SU-DHL-6 (cell line): ENCODE data around the gene SNX27.

Experiments used
- EZH2phosphoT487 ChIP-seq: fragments of 200-600 bp; sonication (generic), shearing (Covaris generic); conservative IDR thresholded peaks from 2 replicates; pipeline ENCODE4 v1.6.1; 2018; ENCODE audit warnings: mild to moderate bottlenecking, antibody characterized with exemption, low read length, moderate library complexity, mixed read lengths
- TF ChIP-seq, protein P1 (sequence below): fragments of 200-600 bp; sonication (generic); IDR thresholded peaks from one replicate; pipeline ENCODE4 v1.5.1; 2017; ENCODE audit warnings: antibody characterized with exemption, mild to moderate bottlenecking, low read length, moderate library complexity; ENCODE audit not compliant: insufficient read depth, poor library complexity, severe bottlenecking

- no peak for TF ChIP-seq EZH2phosphoT487
- TF ChIP-seq, protein P1, sequence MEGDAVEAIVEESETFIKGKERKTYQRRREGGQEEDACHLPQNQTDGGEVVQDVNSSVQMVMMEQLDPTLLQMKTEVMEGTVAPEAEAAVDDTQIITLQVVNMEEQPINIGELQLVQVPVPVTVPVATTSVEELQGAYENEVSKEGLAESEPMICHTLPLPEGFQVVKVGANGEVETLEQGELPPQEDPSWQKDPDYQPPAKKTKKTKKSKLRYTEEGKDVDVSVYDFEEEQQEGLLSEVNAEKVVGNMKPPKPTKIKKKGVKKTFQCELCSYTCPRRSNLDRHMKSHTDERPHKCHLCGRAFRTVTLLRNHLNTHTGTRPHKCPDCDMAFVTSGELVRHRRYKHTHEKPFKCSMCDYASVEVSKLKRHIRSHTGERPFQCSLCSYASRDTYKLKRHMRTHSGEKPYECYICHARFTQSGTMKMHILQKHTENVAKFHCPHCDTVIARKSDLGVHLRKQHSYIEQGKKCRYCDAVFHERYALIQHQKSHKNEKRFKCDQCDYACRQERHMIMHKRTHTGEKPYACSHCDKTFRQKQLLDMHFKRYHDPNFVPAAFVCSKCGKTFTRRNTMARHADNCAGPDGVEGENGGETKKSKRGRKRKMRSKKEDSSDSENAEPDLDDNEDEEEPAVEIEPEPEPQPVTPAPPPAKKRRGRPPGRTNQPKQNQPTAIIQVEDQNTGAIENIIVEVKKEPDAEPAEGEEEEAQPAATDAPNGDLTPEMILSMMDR, result no peak
These were observed 4.6 kb downstream of the SNX27 start for GRCh38 chr1:151616505-151616849.
